CD4-positive, alpha-beta T cell treated with Interleukin-21 for 1 hour (primary cell): ENCODE results near the gene HRH1.
"Not testable (repeated sequence)": the region's sequence is repeated elsewhere in the genome, so short reads cannot be mapped to it uniquely, and the experiment has no call there.

Experiments
- DNase-seq: peaks from one replicate; pipeline ENCODE4 v3.0.0-alpha.2; 2020

HRH1 gene

GRCh38 chr3:11173828-11174465 is 19.7 kb downstream of the HRH1 start:
- no peak for DNase-seq

- DNase-seq, result no peak
Measured at GRCh38 chr3:11178421-11178820, 24.1 kb downstream of the HRH1 start.

- DNase-seq, result not testable (repeated sequence)
Measured at GRCh38 chr3:11184328-11184969, 30.2 kb downstream of the HRH1 start.

- no peak for DNase-seq
Measured at GRCh38 chr3:11185144-11185543, 30.9 kb downstream of the HRH1 start.

GRCh38 chr3:11185564-11186317 is 31.4 kb downstream of the HRH1 start:
- DNase-seq, result no peak

- no peak for DNase-seq
Measured at GRCh38 chr3:11186318-11186692, 32.0 kb downstream of the HRH1 start.

- no peak for DNase-seq
Measured at GRCh38 chr3:11186771-11187191, 32.5 kb downstream of the HRH1 start.

- DNase-seq, result no peak
Measured at GRCh38 chr3:11187681-11188080, 33.4 kb downstream of the HRH1 start.

- no peak for DNase-seq
Measured at GRCh38 chr3:11188231-11188630, 33.9 kb downstream of the HRH1 start.

GRCh38 chr3:11195201-11195600 is 40.9 kb downstream of the HRH1 start:
- DNase-seq, result no peak

GRCh38 chr3:11195721-11196332 is 41.5 kb downstream of the HRH1 start:
- DNase-seq, result no peak

- no peak for DNase-seq
Measured at GRCh38 chr3:11197484-11197883, 43.2 kb downstream of the HRH1 start.

GRCh38 chr3:11198070-11198469 is 43.8 kb downstream of the HRH1 start:
- no peak for DNase-seq

- no peak for DNase-seq
Measured at GRCh38 chr3:11198495-11198894, 44.2 kb downstream of the HRH1 start.

GRCh38 chr3:11199902-11200845 is 45.9 kb downstream of the HRH1 start:
- no peak for DNase-seq

- no peak for DNase-seq
Measured at GRCh38 chr3:11201251-11202019, 47.1 kb downstream of the HRH1 start.

- DNase-seq, result no peak
Measured at GRCh38 chr3:11203961-11204360, 49.7 kb downstream of the HRH1 start.

GRCh38 chr3:11204697-11205348 is 50.5 kb downstream of the HRH1 start:
- DNase-seq, result no peak

- not testable (repeated sequence) for DNase-seq
Measured at GRCh38 chr3:11205881-11206280, 51.6 kb downstream of the HRH1 start.

- DNase-seq, result no peak
Measured at GRCh38 chr3:11206316-11206715, 52.0 kb downstream of the HRH1 start.

- DNase-seq, result no peak
Measured at GRCh38 chr3:11206953-11207352, 52.7 kb downstream of the HRH1 start.
